Breast epithelium (tissue), 4 donors: Measurements from ENCODE around the gene CRLF2. TPM values are rescaled to one million over a fixed set of nuclear protein-coding genes. Genes with fewer than 3 reads are reported as not detected.
"Not testable (repeated sequence)": the region's sequence is repeated elsewhere in the genome, so short reads cannot be mapped to it uniquely, and the experiment has no call there.

Experiments
- DNase-seq, 2 donors: peaks; one replicate each; pipeline ENCODE4 v3.0.0-alpha.2; 2019; ENCODE audit warnings: low spot score in 2 of 2
- H3K27ac ChIP-seq, 2 donors: fragments of 200-600 bp; sonication (generic) in 1 of 2; one replicate each; pipeline ENCODE4 v1.5.1; 2016 to 2019; ENCODE audit warnings: mild to moderate bottlenecking in 1 of 2
- H3K27me3 ChIP-seq, 2 donors: fragments of 200-600 bp; sonication (generic) in 1 of 2; one replicate each; pipeline versions ENCODE4 v1.5.1 to v1.6.0; 2017 to 2019; ENCODE audit warnings: control low read depth in 1 of 2, mild to moderate bottlenecking in 1 of 2
- H3K36me3 ChIP-seq: fragments of 200-600 bp; one replicate; pipeline ENCODE4 v1.5.1; 2019
- H3K4me1 ChIP-seq, 2 donors: fragments of 200-600 bp; sonication (generic); one replicate each; pipeline ENCODE4 v1.5.1; 2016 to 2019; ENCODE audit warnings: control low read depth in 1 of 2
- H3K4me3 ChIP-seq, 3 donors: fragments of 200-600 bp; sonication (generic); 1 replicate in 2 of 3; 2 replicates in 1 of 3; pipeline ENCODE4 v1.5.1; 2016 to 2019; ENCODE audit warnings: mild to moderate bottlenecking in 3 of 3, moderate library complexity in 2 of 3
- H3K9me3 ChIP-seq, 2 donors: fragments of 200-600 bp; sonication (generic) in 1 of 2; one replicate each; pipeline ENCODE4 v1.5.1; 2016 to 2019; ENCODE audit warnings: control low read depth in 1 of 2
- POLR2A ChIP-seq: fragments of 450-650 bp; IDR thresholded peaks from one replicate; pipeline ENCODE4 v1.6.1; 2016; ENCODE audit warnings: antibody characterized with exemption, mild to moderate bottlenecking, moderate library complexity
- POLR2AphosphoS5 ChIP-seq, 3 donors: sonication (generic); formaldehyde crosslinking; IDR thresholded peaks; one replicate each; pipeline ENCODE4 v1.6.1; 2017; ENCODE audit warnings: antibody characterized with exemption in 3 of 3
- intact Hi-C: fragments of 100-400 bp; cut with DNase I; formaldehyde crosslinking; loops from one replicate; pipeline ENCODE4 v1.15.1; 2023; ENCODE audit warnings: low total_unique reads
- total RNA-seq, 3 donors: library from RNA; depleted of rRNA; stranded (reverse); fragments of >200 nt; gene quantifications; one replicate each; pipeline ENCODE4 v1.1.0, GENCODE V29; 2016
- TF ChIP-seq, protein P1 (sequence below), 3 donors: fragments of 450-650 bp; IDR thresholded peaks; one replicate each; pipeline ENCODE4 v1.5.1; 2016 to 2017; ENCODE audit warnings: antibody characterized with exemption in 3 of 3, mild to moderate bottlenecking in 3 of 3, moderate library complexity in 3 of 3

The CRLF2 gene
- total RNA-seq, 3 donors from 2014 or later: 0.88 to 0.96 TPM; not detected in 1

DNA sequence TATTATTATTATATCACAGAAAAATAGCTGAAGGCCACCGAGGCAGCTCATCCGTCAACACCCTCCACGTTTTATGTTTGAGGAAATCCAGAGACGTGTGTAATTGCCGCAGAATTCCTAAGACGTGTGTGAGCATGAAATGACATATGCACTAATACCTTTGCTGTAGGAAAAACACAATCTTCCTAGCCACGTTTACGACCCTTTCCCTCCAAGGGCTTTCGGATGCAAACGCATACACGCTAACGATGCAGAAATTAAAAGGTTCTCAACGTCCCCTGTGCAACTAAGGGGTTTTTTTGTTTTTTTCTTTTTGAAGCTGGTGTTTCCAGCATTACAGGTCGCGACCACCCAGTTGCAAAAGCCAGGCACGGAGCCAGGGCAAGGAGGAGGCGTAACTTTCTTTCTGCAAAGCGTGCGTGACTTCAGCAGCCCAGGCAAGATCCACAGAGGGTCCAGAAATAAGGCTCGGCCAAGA lies 33.8 kb downstream of the CRLF2 start:
- no peak for TF ChIP-seq POLR2AphosphoS5 (IDR thresholded peaks at IDR 0.05)
- TF ChIP-seq, protein P1, sequence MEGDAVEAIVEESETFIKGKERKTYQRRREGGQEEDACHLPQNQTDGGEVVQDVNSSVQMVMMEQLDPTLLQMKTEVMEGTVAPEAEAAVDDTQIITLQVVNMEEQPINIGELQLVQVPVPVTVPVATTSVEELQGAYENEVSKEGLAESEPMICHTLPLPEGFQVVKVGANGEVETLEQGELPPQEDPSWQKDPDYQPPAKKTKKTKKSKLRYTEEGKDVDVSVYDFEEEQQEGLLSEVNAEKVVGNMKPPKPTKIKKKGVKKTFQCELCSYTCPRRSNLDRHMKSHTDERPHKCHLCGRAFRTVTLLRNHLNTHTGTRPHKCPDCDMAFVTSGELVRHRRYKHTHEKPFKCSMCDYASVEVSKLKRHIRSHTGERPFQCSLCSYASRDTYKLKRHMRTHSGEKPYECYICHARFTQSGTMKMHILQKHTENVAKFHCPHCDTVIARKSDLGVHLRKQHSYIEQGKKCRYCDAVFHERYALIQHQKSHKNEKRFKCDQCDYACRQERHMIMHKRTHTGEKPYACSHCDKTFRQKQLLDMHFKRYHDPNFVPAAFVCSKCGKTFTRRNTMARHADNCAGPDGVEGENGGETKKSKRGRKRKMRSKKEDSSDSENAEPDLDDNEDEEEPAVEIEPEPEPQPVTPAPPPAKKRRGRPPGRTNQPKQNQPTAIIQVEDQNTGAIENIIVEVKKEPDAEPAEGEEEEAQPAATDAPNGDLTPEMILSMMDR (IDR thresholded peaks at IDR 0.05): no peak
- no peak for TF ChIP-seq POLR2A
- intact Hi-C loops: no loop called here
- H3K27me3 ChIP-seq: peaks cover 0 to 7% of the 10 kb centered on the region in 2 donors
- H3K27ac ChIP-seq: no peak overlapping the region
- no peak overlapping the region for H3K4me3 ChIP-seq
- H3K9me3 ChIP-seq: no peaks in the 10 kb centered on the region
- H3K36me3 ChIP-seq: no peaks in the 10 kb centered on the region
- no peak for DNase-seq
- no peaks in the 10 kb centered on the region for H3K4me1 ChIP-seq

DNA sequence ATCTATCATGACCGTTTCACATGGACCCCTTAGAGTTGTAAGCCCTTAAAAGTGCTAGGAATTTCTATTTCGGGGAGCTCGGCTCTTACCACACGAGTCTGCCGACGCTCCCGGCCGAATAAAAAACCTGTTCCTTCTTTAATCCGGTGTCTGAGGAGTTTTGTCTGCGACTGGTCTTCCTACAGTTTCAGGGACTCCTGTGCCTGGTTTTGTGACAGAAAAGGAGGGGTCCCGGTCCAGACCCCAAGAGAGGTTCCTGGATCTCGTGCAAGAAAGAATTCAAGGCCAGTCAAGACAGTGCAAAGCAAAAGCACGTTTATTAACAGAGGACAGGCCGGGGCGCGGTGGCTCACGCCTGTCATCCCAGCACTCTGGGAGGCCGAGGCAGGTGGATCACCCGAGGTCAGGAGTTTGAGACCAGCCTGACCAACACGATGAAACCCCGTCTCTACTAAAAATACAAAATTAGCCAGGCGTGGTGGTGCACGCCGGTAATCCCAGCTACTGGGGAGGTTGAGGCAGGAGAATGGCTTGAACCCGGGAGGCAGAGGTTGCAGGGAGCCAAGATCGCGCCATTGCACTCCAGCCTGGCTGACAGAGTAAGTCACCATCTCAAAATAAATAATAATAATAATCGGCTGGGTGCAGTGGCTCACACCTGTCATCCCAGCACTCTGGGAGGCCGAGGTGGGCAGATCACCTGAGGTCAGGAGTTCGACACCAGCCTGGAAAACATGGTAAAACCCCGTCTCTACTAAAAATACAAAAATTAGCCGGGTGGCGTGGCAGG lies 35.7 kb downstream of the CRLF2 start:
- H3K27me3 ChIP-seq, H3K9me3 ChIP-seq, H3K4me3 ChIP-seq, H3K36me3 ChIP-seq, intact Hi-C loops, H3K4me1 ChIP-seq, H3K27ac ChIP-seq: not testable (repeated sequence)
- peak in 1 of 2 donors; percentile 24 for DNase-seq

DNA sequence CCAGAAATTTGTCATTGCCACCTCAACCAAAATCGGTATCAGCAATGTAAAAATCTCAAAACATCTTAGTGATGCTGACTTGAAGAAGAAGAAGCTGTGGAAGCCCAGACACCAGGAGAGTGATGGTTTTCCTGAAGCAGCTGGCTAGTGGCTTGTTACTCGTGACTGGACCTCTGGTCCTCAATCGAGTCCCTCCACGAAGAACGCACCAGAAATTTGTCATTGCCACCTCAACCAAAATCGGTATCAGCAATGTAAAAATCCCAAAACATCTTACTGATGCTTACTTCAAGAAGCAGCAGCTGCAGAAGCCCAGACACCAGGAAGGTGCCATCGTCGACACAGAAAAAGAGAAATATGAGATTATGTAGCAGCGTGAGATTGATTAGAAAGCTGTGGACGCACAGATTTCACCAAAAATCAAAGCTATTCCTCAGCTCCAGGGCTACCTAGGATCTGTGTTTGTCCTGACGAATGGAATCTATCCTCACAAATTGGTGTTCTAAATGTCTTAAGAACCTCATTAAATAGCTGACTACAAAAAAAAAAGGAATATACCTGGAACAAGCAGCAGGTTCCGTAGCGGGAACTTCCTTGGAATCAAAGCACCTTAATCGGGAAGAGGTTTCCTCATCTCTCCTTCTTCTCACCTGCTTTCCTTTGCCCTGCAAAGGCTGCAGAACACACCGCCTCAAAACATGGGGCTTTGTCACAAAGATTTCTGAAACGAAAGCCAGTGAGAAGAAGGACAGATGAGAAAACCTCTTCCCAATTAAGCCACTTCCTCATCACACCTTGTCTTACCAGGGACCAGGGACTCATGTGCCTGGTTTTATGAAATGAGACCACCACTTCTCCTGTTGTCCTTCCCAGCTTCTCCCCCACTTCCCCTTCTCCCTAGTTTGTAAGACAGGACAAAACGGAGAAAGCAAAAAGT lies 37.6 kb downstream of the CRLF2 start:
- H3K27me3 ChIP-seq, H3K27ac ChIP-seq, H3K9me3 ChIP-seq, H3K4me1 ChIP-seq, H3K4me3 ChIP-seq, H3K36me3 ChIP-seq, intact Hi-C loops: not testable (repeated sequence)
- DNase-seq: peak in 1 of 2 donors; percentile 33

DNA sequence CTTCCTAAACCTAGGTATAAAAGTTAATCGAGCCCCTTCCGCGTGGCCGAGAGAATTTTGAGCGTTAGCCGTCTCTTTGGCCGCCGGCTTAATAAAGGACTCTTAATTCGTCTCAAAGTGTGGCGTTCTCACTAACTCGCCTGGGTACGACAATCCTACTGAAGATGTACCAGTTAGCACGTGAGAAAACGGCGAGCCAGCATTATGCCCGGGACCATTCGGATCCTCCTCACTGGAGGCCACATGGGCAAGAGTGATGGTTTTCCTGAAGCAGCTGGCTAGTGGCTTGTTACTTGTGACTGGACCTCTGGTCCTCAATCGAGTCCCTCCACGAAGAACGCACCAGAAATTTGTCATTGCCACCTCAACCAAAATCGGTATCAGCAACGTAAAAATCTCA lies 39.0 kb downstream of the CRLF2 start:
- H3K27ac ChIP-seq, H3K4me3 ChIP-seq, intact Hi-C loops, H3K36me3 ChIP-seq, H3K9me3 ChIP-seq, H3K4me1 ChIP-seq, H3K27me3 ChIP-seq: not testable (repeated sequence)
- peak in 1 of 2 donors; percentile 15 for DNase-seq

DNA sequence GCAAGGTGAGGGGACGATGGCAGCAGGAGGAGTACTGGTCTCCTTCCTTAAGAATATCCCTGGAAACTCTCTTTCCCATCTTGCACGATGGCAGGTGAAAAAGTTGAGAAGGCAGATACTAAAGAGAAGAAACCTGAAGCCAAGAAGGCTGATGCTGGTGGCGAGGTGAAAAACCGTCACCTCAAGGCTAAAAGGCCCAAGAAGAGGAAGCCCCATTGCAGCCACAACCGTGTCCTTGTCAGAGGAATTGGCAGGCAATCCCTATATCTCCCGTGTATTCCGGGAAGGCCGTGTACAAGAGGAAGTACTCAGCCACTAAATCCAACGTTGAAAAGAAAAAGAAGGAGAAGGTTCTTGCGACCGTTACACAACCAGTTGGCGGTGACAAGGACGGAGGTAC lies 40.0 kb downstream of the CRLF2 start:
- Histone ChIP-seq H3K4me3 (no peak overlapping the region), H3K9me3 (no peaks in the 10 kb centered on the region), H3K27me3 (peaks cover 0 to 4% of the 10 kb centered on the region in 2 donors), H3K4me1 (no peaks in the 10 kb centered on the region), H3K27ac (no peak overlapping the region), H3K36me3 (no peaks in the 10 kb centered on the region)
- DNase-seq: peak in 1 of 2 donors; percentile 30
- intact Hi-C loops: no loop called here
- TF ChIP-seq, protein P1 (IDR thresholded peaks at IDR 0.05): no peak
- TF ChIP-seq POLR2A (no peak), POLR2AphosphoS5 (IDR thresholded peaks at IDR 0.05) (no peak)

DNA sequence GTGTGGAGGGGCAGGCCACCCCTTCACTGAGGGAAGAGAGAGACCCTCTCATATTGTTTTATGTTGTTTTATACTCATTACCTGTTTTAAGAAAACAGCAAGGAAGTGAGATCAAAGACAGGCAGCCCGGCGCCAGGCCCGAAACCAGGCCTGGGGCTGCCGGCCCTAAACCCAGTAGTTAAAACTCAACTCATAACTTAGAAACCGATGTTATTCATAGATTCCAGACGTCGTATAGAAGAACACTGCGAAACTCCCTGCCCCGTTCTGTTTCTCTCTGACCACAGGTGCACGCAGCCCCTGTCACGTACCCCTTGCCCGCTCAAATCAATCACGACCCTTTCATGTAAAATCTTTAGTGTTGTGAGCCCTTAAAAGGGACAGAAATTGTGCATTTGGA lies 40.5 kb downstream of the CRLF2 start:
- H3K27me3 ChIP-seq, H3K9me3 ChIP-seq, H3K27ac ChIP-seq, H3K4me3 ChIP-seq, H3K4me1 ChIP-seq, H3K36me3 ChIP-seq, intact Hi-C loops: not testable (repeated sequence)
- DNase-seq: peak in 1 of 2 donors; percentile 40

DNA sequence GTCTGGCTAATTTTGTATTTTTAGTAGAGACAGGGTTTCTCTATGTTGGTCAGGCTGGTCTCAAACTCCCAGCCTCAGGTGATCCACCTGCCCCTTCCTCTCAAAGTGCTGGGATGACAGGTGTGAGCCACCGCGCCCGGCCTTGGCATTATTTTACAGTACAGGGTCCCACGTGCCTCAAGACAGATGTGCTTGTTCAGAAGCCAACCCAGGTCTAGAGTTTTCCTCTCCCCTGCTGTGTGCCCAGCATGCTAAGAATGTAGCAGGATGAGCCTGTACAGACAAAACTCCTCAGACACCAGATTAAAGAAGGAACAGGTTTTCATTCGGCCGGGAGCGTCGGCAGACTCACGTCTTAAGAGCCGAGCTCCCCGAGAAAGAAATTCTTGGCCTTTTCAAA lies 42.2 kb downstream of the CRLF2 start:
- H3K9me3 ChIP-seq: no peaks in the 10 kb centered on the region
- no peak for TF ChIP-seq POLR2AphosphoS5 (IDR thresholded peaks at IDR 0.05)
- TF ChIP-seq POLR2A: no peak
- TF ChIP-seq, protein P1 (IDR thresholded peaks at IDR 0.05): no peak
- intact Hi-C loops: no loop called here
- no peak overlapping the region for H3K27ac ChIP-seq
- peaks cover 0 to 4% of the 10 kb centered on the region in 2 donors for H3K27me3 ChIP-seq
- no peaks in the 10 kb centered on the region for H3K4me1 ChIP-seq
- H3K4me3 ChIP-seq: no peak overlapping the region
- DNase-seq: peak in 1 of 2 donors; percentile 20
- no peaks in the 10 kb centered on the region for H3K36me3 ChIP-seq
